Measurements from ENCODE around the gene CRYZL1. TPM values are rescaled to one million over a fixed set of nuclear protein-coding genes. Genes with fewer than 3 reads are reported as not detected.

Gene CRYZL1
- polyA plus RNA-seq, 6 donors from 2014 or later, result 28.5 to 44.4 (median 34.9) TPM

GRCh38 chr21:33559813-33560212 lies 81.7 kb downstream of the CRYZL1 start:
- DNase-seq, result no peak
- no peak for ATAC-seq (ENCODE audit: low read depth in 2 of 2)
- no peaks in the 10 kb centered on the region for H3K9me3 Mint-ChIP-seq
- H3K4me1 Mint-ChIP-seq, result peaks cover 22 to 41% (median 24%) of the 10 kb centered on the region in 3 donors
- H3K36me3 Mint-ChIP-seq, result peaks cover 42 to 51% of the 10 kb centered on the region in 2 donors
- H3K27me3 Mint-ChIP-seq, result no peaks in the 10 kb centered on the region
- peak overlapping the region in 1 of 6 donors; percentile 27 for H3K27ac Mint-ChIP-seq
- H3K4me3 Mint-ChIP-seq, result no peak overlapping the region

- Mint-ChIP-seq H3K4me3 (no peak overlapping the region), H3K27me3 (no peaks in the 10 kb centered on the region), H3K9me3 (no peaks in the 10 kb centered on the region), H3K4me1 (peaks cover 24 to 48% (median 27%) of the 10 kb centered on the region in 3 donors), H3K27ac (peak overlapping the region in 1 of 6 donors; percentile 49), H3K36me3 (peaks cover 49 to 58% of the 10 kb centered on the region in 2 donors)
- DNase-seq, result no peak
- no peak for ATAC-seq (ENCODE audit: low read depth in 2 of 2)
Observed at GRCh38 chr21:33558777-33559421, 82.6 kb downstream of the CRYZL1 start.

- Mint-ChIP-seq H3K36me3 (peaks cover 54 to 56% of the 10 kb centered on the region in 2 donors), H3K4me1 (peaks cover 27 to 51% (median 29%) of the 10 kb centered on the region in 3 donors), H3K27me3 (no peaks in the 10 kb centered on the region), H3K9me3 (no peaks in the 10 kb centered on the region), H3K4me3 (peak overlapping the region in 1 of 8 donors; percentile 42), H3K27ac (no peak overlapping the region)
- DNase-seq, result no peak
- ATAC-seq (ENCODE audit: low read depth in 2 of 2), result no peak
Observed at GRCh38 chr21:33557447-33557846, 84.1 kb downstream of the CRYZL1 start.

- Mint-ChIP-seq H3K9me3 (no peaks in the 10 kb centered on the region), H3K4me3 (no peak overlapping the region), H3K27me3 (no peaks in the 10 kb centered on the region), H3K27ac (peak overlapping the region in 1 of 6 donors; percentile 69), H3K36me3 (peaks cover 47 to 48% of the 10 kb centered on the region in 2 donors), H3K4me1 (peaks cover 21 to 42% (median 33%) of the 10 kb centered on the region in 3 donors)
- ATAC-seq (ENCODE audit: low read depth in 2 of 2), result no peak
- no peak for DNase-seq
Observed at GRCh38 chr21:33554982-33555344, 86.6 kb downstream of the CRYZL1 start.

- Mint-ChIP-seq H3K27me3 (no peaks in the 10 kb centered on the region), H3K9me3 (no peaks in the 10 kb centered on the region), H3K27ac (peak overlapping the region in 3 of 6 donors; percentile 55 to 80 (median 69)), H3K36me3 (peaks cover 52 to 53% of the 10 kb centered on the region in 2 donors), H3K4me3 (peak overlapping the region in 2 of 8 donors; percentile 16 to 37), H3K4me1 (peaks cover 26 to 47% (median 38%) of the 10 kb centered on the region in 3 donors)
- no peak for ATAC-seq (ENCODE audit: low read depth in 2 of 2)
- no peak for DNase-seq
Observed at GRCh38 chr21:33554236-33554981, 87.1 kb downstream of the CRYZL1 start.

GRCh38 chr21:33552999-33553598 lies 88.4 kb downstream of the CRYZL1 start:
- ATAC-seq (ENCODE audit: low read depth in 2 of 2) (peak in 1 of 2 donors; percentile 12), DNase-seq (no peak)
- Mint-ChIP-seq H3K27ac (peak overlapping the region in 1 of 6 donors; percentile 62), H3K4me1 (peaks cover 24 to 45% (median 38%) of the 10 kb centered on the region in 3 donors), H3K4me3 (no peak overlapping the region), H3K27me3 (no peaks in the 10 kb centered on the region), H3K36me3 (peaks cover 46 to 49% of the 10 kb centered on the region in 2 donors), H3K9me3 (no peaks in the 10 kb centered on the region)

- peak overlapping the region in 3 of 6 donors; percentile 39 to 62 (median 41) for H3K27ac Mint-ChIP-seq
- peak overlapping the region in 1 of 8 donors; percentile 19 for H3K4me3 Mint-ChIP-seq
- peaks cover 24 to 45% (median 37%) of the 10 kb centered on the region in 3 donors for H3K4me1 Mint-ChIP-seq
- peaks cover 39 to 49% of the 10 kb centered on the region in 2 donors for H3K36me3 Mint-ChIP-seq
- H3K27me3 Mint-ChIP-seq, result no peaks in the 10 kb centered on the region
- DNase-seq, result no peak
- H3K9me3 Mint-ChIP-seq, result no peaks in the 10 kb centered on the region
- peak; percentile 6 to 13 for ATAC-seq (ENCODE audit: low read depth in 2 of 2)
Observed at GRCh38 chr21:33552093-33552998, 89.2 kb downstream of the CRYZL1 start.

GRCh38 chr21:33551664-33552063 lies 89.9 kb downstream of the CRYZL1 start:
- peaks cover 33 to 43% of the 10 kb centered on the region in 2 donors for H3K36me3 Mint-ChIP-seq
- ATAC-seq (ENCODE audit: low read depth in 2 of 2) (no peak), DNase-seq (no peak)
- no peaks in the 10 kb centered on the region for H3K27me3 Mint-ChIP-seq
- H3K9me3 Mint-ChIP-seq, result no peaks in the 10 kb centered on the region
- peaks cover 24 to 40% (median 36%) of the 10 kb centered on the region in 3 donors for H3K4me1 Mint-ChIP-seq
- H3K4me3 Mint-ChIP-seq, result no peak overlapping the region
- H3K27ac Mint-ChIP-seq, result peak overlapping the region in 1 of 6 donors; percentile 62

- no peaks in the 10 kb centered on the region for H3K27me3 Mint-ChIP-seq
- ATAC-seq (ENCODE audit: low read depth in 2 of 2) (no peak), DNase-seq (no peak)
- no peaks in the 10 kb centered on the region for H3K9me3 Mint-ChIP-seq
- peaks cover 22 to 35% (median 33%) of the 10 kb centered on the region in 3 donors for H3K4me1 Mint-ChIP-seq
- peak overlapping the region in 1 of 8 donors; percentile 53 for H3K4me3 Mint-ChIP-seq
- no peak overlapping the region for H3K27ac Mint-ChIP-seq
- H3K36me3 Mint-ChIP-seq, result peaks cover 30 to 36% of the 10 kb centered on the region in 2 donors
Observed at GRCh38 chr21:33550772-33551660, 90.5 kb downstream of the CRYZL1 start.

GRCh38 chr21:33549848-33550771 lies 91.4 kb downstream of the CRYZL1 start:
- H3K27ac Mint-ChIP-seq, result peak overlapping the region in 2 of 6 donors; percentile 15 to 67
- H3K4me3 Mint-ChIP-seq, result no peak overlapping the region
- no peaks in the 10 kb centered on the region for H3K27me3 Mint-ChIP-seq
- DNase-seq (no peak), ATAC-seq (ENCODE audit: low read depth in 2 of 2) (no peak)
- peaks cover 18 to 37% (median 28%) of the 10 kb centered on the region in 3 donors for H3K4me1 Mint-ChIP-seq
- peaks cover 24 to 29% of the 10 kb centered on the region in 2 donors for H3K36me3 Mint-ChIP-seq
- H3K9me3 Mint-ChIP-seq, result no peaks in the 10 kb centered on the region

- H3K4me1 Mint-ChIP-seq, result peaks cover 24 to 54% (median 50%) of the 10 kb centered on the region in 3 donors
- peak overlapping the region in 6 of 8 donors; percentile 50 to 97 (median 66) for H3K4me3 Mint-ChIP-seq
- DNase-seq, result peak; percentile 18
- H3K36me3 Mint-ChIP-seq, result peaks cover 11 to 23% of the 10 kb centered on the region in 2 donors
- H3K9me3 Mint-ChIP-seq, result no peaks in the 10 kb centered on the region
- no peaks in the 10 kb centered on the region for H3K27me3 Mint-ChIP-seq
- ATAC-seq (ENCODE audit: low read depth in 2 of 2), result no peak
- peak overlapping the region in 1 of 6 donors; percentile 62 for H3K27ac Mint-ChIP-seq
Observed at GRCh38 chr21:33546086-33546485, 95.5 kb downstream of the CRYZL1 start.
